Testis (tissue), 3 donors: ENCODE data around the gene SUN1. TPM values are rescaled to one million over a fixed set of nuclear protein-coding genes. Genes with fewer than 3 reads are reported as not detected.

Experiments used
- DNase-seq: peaks from one replicate; pipeline ENCODE4 v3.0.0-alpha.2; 2019
- H3K27ac ChIP-seq, 2 donors: fragments of 200-600 bp; sonication (generic); one replicate each; pipeline ENCODE4 v1.5.1; 2019
- H3K27me3 ChIP-seq: fragments of 200-600 bp; sonication (generic); one replicate; pipeline ENCODE4 v1.5.1; 2019
- H3K36me3 ChIP-seq: fragments of 200-600 bp; sonication (generic); one replicate; pipeline ENCODE4 v1.5.1; 2017; ENCODE audit warnings: low read depth; ENCODE audit errors: missing control alignments
- H3K4me1 ChIP-seq: fragments of 200-600 bp; sonication (generic); one replicate; pipeline ENCODE4 v1.5.1; 2019
- H3K4me3 ChIP-seq, 2 donors: fragments of 200-600 bp; sonication (generic); one replicate each; pipeline ENCODE4 v1.5.1; 2017 to 2019
- H3K9me3 ChIP-seq: fragments of 200-600 bp; sonication (generic); one replicate; pipeline ENCODE4 v1.5.1; 2017
- POLR2A ChIP-seq: fragments of 450-650 bp; IDR thresholded peaks from one replicate; pipeline ENCODE4 v1.6.1; 2017; ENCODE audit warnings: antibody characterized with exemption, mild to moderate bottlenecking, moderate library complexity
- WGBS, 2 donors: methylation state at CpG; one replicate each; pipeline ENCODE4 v1.1.5; 2018; 5-methylcytosine and 5-hydroxymethylcytosine counted together
- intact Hi-C: fragments of 100-400 bp; cut with DNase I; formaldehyde crosslinking; loops from one replicate; pipeline ENCODE4 v1.15.1; 2023; ENCODE audit warnings: low total_unique reads
- polyA plus RNA-seq: library from polyadenylated mRNA; stranded (reverse); fragments of 350-450 nt; fragmentation: Illumina TruSeq; extraction: RNeasy Lipid Tissue Mini Kit (QIAGEN cat#74804); gene quantifications from one replicate; pipeline ENCODE4 v1.2.3, GENCODE V29; 2014; ENCODE audit warnings: low read depth, low replicate concordance; ENCODE audit not compliant: insufficient read depth
- total RNA-seq, 2 donors: library from RNA; depleted of rRNA; stranded (reverse); fragments of >200 nt; gene quantifications; one replicate each; pipeline ENCODE4 v1.2.3, GENCODE V29; 2016
- TF ChIP-seq, protein P1 (sequence below), 3 experiments: fragments of 450-650 bp in 2 of 3; fragments of 200-600 bp in 1 of 3; sonication (generic) in 1 of 3; IDR thresholded peaks; one replicate each; pipeline ENCODE4 v1.5.1; 2016 to 2019; ENCODE audit warnings: antibody characterized with exemption in 3 of 3, mild to moderate bottlenecking in 2 of 3, moderate library complexity in 1 of 3

SUN1 gene
- total and polyA plus RNA-seq, 3 donors from 2014 or later, result 167 to 213 (median 173) TPM

DNA sequence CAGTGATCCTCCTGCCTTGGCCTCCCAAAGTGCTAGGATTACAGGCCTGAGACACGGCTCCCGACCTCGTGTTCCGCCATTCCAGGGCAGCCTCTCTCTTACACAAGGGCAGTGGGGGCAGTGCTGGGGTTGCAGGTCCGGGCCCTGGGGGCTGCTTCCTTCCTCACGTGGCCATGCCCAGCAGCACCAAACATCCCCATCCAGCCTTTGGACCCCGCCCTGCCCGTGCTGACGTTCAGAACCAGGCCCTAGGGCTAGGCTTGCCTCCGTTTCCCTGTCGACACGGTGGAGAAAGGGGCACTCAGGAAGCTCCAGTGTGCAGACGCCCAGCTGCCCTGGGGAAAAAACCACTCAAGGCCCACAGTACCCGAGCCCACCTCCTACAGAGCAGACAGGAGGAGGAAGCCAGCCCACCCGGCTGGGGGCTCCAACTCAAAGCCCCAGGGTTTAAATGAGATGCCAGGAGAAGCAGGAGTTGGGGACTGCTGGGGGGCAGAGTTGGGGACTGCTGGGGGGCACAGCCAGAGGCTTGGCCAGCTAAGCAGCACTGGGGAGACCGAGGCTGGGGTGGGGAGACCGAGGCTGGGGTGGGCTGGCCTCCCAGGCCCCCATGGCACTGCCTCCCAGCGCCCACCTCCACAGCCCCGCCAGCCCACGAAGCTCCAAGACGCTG, 86.3 kb downstream of the SUN1 start:
- no peak overlapping the region for H3K27ac ChIP-seq
- WGBS, 2 donors, result 91 to 97% methylated on average over 6 to 21 of the region's 21 CpGs
- H3K9me3 ChIP-seq, result no peaks in the 10 kb centered on the region
- intact Hi-C loops, result no loop called here
- H3K36me3 ChIP-seq, result no peaks in the 10 kb centered on the region
- no peak for TF ChIP-seq POLR2A
- TF ChIP-seq, protein P1, sequence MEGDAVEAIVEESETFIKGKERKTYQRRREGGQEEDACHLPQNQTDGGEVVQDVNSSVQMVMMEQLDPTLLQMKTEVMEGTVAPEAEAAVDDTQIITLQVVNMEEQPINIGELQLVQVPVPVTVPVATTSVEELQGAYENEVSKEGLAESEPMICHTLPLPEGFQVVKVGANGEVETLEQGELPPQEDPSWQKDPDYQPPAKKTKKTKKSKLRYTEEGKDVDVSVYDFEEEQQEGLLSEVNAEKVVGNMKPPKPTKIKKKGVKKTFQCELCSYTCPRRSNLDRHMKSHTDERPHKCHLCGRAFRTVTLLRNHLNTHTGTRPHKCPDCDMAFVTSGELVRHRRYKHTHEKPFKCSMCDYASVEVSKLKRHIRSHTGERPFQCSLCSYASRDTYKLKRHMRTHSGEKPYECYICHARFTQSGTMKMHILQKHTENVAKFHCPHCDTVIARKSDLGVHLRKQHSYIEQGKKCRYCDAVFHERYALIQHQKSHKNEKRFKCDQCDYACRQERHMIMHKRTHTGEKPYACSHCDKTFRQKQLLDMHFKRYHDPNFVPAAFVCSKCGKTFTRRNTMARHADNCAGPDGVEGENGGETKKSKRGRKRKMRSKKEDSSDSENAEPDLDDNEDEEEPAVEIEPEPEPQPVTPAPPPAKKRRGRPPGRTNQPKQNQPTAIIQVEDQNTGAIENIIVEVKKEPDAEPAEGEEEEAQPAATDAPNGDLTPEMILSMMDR (IDR thresholded peaks at IDR 0.05), result no peak
- peaks cover 3% of the 10 kb centered on the region for H3K4me1 ChIP-seq
- no peak overlapping the region for H3K4me3 ChIP-seq
- H3K27me3 ChIP-seq, result no peaks in the 10 kb centered on the region
- no peak for DNase-seq

GRCh38 chr7:919114-919442, 86.8 kb downstream of the SUN1 start:
- Histone ChIP-seq H3K36me3 (no peaks in the 10 kb centered on the region), H3K27ac (no peak overlapping the region), H3K4me3 (no peak overlapping the region), H3K9me3 (no peaks in the 10 kb centered on the region), H3K27me3 (no peaks in the 10 kb centered on the region), H3K4me1 (peaks cover 3% of the 10 kb centered on the region)
- no peak for DNase-seq
- 58 to 90% methylated on average over 2 to 9 of the region's 13 CpGs for WGBS, 2 donors
- TF ChIP-seq, protein P1 (IDR thresholded peaks at IDR 0.05), result no peak
- TF ChIP-seq POLR2A, result no peak
- intact Hi-C loops, result no loop called here

DNA sequence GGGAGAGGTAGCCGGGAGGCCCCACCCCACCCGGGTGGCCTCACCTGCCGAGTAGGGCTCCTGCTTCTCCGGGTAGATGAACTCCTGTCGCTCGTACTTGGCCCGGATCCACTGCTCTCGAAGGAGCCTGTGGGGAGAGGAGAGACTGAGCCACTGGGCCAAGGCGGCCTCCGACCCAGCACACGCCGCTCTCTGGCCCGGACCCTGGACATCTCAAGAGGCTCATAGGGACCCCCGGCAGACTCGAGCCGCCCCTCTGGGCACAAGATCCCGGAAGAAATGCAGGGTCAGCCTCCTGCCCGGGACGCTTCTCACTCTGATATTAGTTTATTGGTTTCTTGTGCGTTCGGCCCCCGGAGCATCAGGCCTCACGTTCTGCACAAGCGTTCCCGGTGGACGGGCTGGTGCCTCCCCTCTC, 87.7 kb downstream of the SUN1 start:
- Histone ChIP-seq H3K9me3 (no peaks in the 10 kb centered on the region), H3K4me1 (peaks cover 3% of the 10 kb centered on the region), H3K27me3 (no peaks in the 10 kb centered on the region), H3K36me3 (no peaks in the 10 kb centered on the region), H3K27ac (no peak overlapping the region), H3K4me3 (no peak overlapping the region)
- WGBS, 2 donors, result 82 to 84% methylated on average over 23 to 26 of the region's 26 CpGs
- intact Hi-C loops, result no loop called here
- DNase-seq, result no peak
- TF ChIP-seq POLR2A, result no peak
- TF ChIP-seq, protein P1 (IDR thresholded peaks at IDR 0.05), result no peak

DNA sequence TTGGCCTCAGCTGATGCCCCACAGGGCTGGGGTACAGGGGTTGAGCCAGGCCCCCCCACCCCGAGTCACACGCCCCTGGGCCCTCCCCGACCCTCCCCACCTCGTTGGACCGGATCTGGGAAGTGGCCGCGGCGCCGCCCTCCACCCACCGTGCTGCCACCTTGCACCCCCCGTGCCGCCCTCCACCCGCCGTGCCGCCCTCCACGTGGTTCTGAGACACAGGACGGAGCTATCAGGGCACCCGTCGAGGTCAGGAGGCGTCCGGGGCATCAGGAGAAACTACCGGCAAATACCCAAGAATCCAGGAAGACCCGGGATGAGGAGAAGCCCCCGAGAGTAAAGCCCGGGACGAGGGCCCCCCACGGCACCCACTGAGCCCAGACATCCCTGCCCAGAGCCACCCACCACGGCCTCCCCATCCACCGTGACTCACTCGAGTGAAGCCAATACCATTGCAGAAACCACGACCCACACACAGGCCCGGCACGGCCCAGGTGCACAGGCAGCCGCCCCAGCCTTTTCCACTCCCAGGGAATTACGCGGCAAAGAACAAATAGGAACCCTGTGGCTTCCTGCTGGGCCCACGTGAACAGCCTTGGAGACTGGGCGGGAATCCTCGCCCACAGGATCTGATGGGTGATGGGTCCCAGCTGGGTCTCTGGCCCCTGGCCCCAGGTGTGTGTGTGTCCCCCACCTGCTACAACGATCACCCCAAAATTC, 88.2 kb downstream of the SUN1 start:
- Histone ChIP-seq H3K4me1 (peaks cover 3% of the 10 kb centered on the region), H3K9me3 (no peaks in the 10 kb centered on the region), H3K27ac (no peak overlapping the region), H3K27me3 (no peaks in the 10 kb centered on the region), H3K4me3 (no peak overlapping the region), H3K36me3 (no peaks in the 10 kb centered on the region)
- intact Hi-C loops, result no loop called here
- no peak for TF ChIP-seq POLR2A
- TF ChIP-seq, protein P1 (IDR thresholded peaks at IDR 0.05), result no peak
- DNase-seq, result no peak
- WGBS, 2 donors, result 85 to 91% methylated on average over 24 to 40 of the region's 40 CpGs

DNA sequence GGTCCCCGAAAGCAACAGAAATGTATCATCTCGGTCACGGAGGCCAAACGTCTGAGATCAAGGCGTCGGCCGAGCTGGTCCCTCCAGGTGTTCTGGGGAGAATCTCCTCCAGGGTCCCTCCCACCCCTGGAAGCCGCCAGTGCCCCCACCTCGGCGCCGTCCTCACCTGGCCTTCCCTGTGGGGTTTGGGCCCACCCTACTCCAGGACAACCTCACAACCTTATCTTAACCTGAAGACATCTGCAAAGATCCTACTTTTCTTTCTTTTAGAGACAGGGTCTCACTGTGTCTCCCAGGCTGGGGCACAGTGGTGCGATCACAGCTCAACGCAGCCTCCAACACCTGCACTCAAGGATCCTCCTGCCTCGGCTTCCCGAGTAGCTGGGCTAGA, 88.8 kb downstream of the SUN1 start:
- Histone ChIP-seq H3K27ac (no peak overlapping the region), H3K27me3 (no peaks in the 10 kb centered on the region), H3K4me3 (no peak overlapping the region), H3K9me3 (no peaks in the 10 kb centered on the region), H3K36me3 (no peaks in the 10 kb centered on the region), H3K4me1 (peaks cover 3% of the 10 kb centered on the region)
- TF ChIP-seq, protein P1 (IDR thresholded peaks at IDR 0.05), result no peak
- no peak for TF ChIP-seq POLR2A
- 89 to 92% methylated on average over 15 of the region's 15 CpGs for WGBS, 2 donors
- intact Hi-C loops, result no loop called here
- no peak for DNase-seq
